PC-9 (cell line): Measurements from ENCODE around the gene ACADVL.

Experiments used
- CTCF ChIP-seq: fragments of 200-600 bp; sonication (generic); conservative IDR thresholded peaks from 2 replicates; pipeline ENCODE4 v1.6.1; 2017; ENCODE audit warnings: mixed run types, antibody characterized with exemption, mild to moderate bottlenecking, moderate library complexity
- EZH2 ChIP-seq: fragments of 200-600 bp; sonication (generic); IDR thresholded peaks from 2 replicates; pipeline ENCODE4 v1.8.0; 2017; ENCODE audit warnings: antibody characterized with exemption, low read depth

- TF ChIP-seq CTCF (no peak), EZH2 (no peak)
Observed at GRCh38 chr17:7258731-7259554, 39.2 kb downstream of the ACADVL start.
